ENCODE data around the gene TIMM29. TPM values are rescaled to one million over a fixed set of nuclear protein-coding genes. Genes with fewer than 3 reads are reported as not detected.

The TIMM29 gene
- total RNA-seq, 1 donor from 2014 or later = 38.0 TPM

DNA sequence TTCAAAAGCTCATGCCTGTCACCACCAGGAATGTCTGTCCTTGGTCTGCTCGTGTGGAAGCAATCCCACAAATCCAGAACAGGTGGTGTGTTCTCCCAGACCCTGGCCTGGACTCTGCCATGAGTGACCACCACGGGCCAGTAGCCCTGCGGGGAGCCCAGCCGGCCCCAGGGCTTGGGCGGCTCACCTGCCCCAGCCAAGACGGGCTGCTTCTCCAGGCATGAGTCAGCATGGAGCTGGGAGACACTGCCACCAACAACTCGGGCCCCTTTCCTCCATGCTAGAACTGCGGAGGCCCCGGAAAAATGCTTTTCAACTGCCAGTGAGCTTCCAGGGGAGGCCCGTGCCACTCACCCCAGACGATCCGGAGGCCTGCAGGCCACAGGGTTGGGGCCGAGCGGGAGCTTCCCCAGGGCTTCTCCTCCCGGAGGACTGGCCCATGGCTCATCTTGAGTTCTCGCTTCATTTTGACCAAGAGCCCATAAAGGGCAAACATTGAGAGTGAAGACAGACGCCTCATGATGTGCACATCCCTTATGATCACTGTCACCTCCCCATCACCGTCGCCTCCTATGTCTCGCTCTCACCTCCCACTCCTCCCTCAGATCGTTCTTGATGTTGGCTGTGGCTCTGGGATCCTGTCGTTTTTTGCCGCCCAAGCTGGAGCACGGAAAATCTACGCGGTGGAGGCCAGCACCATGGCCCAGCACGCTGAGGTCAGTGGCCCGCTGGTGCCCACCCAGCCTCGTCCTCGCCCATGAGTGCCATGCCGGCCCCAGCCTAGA, 16.8 kb upstream of the TIMM29 start:
- DNase-seq (ENCODE audit: low read depth, low spot score) = no peak

DNA sequence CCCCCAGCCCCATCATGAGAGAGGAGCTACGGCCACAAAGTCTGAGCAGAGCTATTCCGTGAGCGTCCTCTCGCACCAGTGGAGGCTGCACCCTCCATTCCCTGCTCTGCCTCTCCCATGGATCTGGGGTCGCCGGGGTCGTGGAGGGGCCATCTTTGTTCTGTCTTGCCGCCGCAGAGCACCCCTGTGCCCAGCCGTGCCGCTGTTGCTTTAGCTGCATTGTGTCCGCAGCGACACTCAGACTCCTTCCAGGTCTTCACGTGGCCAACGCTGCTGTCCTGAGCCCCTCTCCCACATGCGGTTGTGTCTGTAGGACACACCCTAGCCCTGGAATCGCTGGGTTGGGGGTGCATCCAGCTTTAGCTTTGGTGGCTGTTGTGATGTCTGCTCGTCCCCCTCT, 16.0 kb upstream of the TIMM29 start:
- no peak for DNase-seq (ENCODE audit: low read depth, low spot score)

DNA sequence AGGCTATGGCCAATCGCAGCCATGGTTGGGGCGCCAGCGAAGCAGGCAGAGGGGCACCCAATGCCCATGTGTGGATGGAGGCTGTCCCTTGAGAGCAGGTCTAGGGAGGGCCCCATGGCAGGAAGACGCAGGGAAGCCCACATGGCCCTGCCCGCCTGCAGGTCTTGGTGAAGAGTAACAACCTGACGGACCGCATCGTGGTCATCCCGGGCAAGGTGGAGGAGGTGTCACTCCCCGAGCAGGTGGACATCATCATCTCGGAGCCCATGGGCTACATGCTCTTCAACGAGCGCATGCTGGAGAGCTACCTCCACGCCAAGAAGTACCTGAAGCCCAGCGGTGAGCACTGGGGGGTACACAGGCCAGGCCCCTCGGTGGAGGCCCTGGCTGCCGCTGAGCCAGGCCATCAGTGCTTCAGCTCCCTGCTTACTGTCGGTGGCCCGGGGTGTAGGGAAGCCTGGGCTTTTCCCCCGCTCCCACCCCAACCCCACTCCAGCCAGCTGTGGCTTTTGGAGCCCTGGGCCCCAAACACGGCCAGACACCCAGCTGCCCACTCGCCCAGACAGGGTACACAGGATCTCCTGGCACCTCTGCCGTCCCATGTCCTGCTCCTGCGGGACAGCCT, 14.8 kb upstream of the TIMM29 start:
- DNase-seq (ENCODE audit: low read depth, low spot score) = no peak

DNA sequence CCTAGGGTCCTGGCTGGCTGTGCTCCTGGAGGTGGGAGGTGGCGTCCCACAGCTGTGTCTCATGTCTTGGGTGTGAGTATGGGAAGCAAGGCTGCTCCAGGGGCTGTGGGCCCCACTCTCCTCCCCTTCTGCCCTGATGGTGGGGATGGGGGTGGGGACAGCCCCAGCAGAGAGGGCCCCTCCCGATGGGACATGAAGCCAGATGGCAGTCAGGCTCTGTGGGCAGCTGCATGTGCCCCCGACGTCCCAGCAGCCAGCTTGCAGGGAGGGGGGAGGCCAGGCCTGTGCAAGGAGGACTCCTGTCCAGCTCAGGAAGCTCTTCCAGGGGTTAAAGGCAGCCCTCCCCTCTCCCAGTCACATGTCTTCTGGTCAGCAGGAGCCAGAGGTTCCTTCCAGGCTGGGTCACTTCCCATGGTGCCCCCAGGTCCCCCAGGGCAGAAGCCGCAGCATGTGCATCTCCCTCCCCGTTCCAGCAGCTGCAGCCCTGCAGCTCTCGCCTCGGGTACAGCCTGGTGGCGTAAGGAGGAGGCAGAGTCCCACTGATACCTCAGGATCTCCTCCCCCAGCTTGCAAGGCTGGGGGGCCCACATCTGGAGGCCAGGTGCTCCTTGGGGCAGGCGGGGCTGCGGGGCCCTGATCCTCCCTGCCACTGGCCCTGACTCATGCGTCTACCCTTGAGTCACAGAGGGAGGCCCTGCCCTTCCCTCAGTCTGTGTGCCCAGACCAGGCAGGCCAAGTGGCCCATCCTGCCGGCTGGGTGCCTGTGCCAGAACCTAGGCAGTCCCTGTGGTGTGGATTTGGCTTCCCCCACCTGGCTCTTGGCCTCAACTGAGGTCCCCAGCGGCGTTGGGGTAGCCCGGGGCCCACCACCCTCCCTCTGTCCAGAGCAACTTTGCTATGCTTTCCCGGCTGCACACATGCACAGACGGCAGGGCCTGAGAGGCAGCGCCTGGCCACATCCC, 13.2 kb upstream of the TIMM29 start:
- DNase-seq (ENCODE audit: low read depth, low spot score) = no peak

DNA sequence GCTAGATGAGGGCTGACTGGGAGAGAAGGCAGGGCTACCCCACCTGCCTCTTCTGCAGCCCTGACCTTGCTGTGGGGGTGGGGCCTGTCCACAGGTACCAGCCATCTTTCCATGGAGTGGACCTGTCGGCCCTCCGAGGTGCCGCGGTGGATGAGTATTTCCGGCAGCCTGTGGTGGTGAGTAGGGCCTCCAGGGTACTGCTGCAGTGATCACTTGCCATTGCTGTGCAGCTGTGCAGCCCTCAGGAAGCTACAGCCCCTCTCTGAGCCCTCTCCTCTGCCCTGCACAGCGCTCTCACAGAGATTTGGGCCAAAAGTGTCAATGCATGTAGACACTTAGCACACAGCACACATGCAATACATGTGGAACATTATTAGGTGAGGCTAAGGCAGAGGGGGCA, 12.0 kb upstream of the TIMM29 start:
- DNase-seq (ENCODE audit: low read depth, low spot score) = no peak

DNA sequence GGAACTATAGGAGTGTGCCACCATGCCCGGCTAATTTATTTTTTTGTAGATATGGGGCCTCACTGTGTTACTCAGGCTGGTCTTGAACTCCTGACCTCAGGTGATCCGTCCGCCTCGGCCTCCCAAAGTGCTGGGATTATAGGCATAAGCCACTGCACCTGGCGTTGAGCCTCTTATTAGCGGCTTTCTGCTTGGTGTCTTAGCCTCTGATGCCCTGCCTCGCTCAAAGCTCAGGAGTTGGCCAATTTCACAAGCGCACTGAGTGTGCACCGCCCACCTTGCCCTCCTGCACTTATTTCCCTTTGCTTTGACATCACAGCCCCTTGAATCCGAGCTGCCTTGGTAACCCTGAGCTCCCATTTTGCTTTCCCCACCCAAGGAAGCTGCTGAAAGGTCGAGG, 10.3 kb upstream of the TIMM29 start:
- no peak for DNase-seq (ENCODE audit: low read depth, low spot score)

DNA sequence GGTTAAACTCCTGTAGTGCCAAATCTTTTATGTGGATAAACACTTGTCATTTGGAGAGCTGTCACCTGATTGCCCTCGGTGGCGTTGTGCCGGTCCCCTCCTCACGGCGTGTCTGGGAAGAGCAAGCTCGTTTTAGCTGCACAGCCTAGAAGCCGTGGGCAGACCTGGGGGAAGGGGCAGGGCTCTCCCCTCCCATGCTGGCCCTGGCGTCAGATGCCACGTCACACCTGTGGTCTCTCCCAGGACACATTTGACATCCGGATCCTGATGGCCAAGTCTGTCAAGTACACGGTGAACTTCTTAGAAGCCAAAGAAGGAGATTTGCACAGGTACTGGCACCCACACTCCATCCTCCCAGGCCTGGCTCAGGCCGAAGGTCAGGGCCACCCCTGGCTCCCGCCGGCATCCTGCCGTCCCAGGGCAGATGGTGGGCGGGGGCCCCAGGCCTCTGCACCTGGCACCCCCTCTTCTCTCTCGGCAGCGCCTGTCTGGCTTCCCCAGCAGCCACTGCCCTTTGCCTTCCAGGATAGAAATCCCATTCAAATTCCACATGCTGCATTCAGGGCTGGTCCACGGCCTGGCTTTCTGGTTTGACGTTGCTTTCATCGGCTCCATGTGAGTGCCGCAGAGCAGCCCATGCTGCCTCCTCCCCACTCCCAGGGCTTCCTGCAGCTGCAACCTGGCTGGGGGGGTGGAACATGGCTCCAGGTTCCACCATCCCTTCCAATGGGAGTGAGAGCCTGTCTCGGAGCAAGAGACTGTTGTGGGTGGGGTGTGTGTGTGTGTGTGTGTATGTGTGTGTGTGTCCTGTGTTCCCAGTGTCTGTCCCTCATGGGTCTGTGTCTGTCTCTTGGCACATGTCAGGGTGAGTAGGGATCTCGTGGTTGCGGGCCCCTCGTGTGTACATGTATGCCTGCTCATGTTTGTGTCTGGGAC, 9.0 kb upstream of the TIMM29 start:
- no peak for DNase-seq (ENCODE audit: low read depth, low spot score)

DNA sequence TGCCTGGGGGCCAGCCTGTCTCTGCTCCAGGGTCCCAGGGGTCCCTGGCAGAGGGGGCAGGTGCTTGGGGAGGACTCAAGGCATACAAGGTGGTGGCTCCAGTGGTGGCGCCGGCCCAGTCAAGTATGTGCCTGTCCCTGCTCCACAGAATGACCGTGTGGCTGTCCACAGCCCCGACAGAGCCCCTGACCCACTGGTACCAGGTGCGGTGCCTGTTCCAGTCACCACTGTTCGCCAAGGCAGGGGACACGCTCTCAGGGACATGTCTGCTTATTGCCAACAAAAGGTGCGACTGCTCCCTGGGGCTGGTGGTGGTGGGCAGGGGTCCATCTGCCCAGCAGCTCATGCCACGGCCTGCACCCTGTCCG, 8.3 kb upstream of the TIMM29 start:
- no peak for DNase-seq (ENCODE audit: low read depth, low spot score)

DNA sequence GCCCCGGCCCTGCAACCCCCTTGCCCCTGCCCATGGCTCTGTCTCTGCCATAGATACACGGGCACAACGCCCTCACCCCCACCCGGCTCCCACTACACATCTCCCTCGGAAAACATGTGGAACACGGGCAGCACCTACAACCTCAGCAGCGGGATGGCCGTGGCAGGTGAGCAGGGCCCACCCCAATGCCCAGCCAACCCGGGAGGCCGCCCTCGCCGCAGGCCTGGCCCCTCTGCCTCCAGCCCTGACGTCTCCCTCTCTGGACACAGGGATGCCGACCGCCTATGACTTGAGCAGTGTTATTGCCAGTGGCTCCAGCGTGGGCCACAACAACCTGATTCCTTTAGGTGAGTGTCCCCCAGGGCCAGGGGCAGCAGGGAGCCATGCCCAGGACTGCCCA, 7.8 kb upstream of the TIMM29 start:
- DNase-seq (ENCODE audit: low read depth, low spot score) = no peak

DNA sequence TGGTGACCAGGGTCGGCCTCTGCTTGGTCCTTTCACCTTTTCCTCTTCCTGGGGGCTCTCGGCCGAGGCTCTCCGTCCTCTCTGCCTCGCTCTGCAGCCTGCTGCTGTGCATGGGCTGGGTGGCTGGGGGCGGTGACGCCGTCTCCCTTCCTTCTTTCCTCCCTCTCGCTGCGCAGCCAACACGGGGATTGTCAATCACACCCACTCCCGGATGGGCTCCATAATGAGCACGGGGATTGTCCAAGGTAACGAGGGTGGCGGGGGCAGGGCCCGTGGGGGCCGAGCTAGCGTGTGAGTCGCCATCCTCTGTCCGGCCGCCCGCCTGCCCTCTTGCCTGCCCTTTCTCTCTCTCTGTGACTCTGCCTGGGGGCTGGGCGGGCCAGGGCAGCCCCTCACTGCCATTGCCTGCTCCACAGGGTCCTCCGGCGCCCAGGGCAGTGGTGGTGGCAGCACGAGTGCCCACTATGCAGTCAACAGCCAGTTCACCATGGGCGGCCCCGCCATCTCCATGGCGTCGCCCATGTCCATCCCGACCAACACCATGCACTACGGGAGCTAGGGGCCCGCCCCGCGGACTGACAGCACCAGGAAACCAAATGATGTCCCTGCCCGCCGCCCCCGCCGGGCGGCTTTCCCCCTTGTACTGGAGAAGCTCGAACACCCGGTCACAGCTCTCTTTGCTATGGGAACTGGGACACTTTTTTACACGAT, 7.3 kb upstream of the TIMM29 start:
- DNase-seq (ENCODE audit: low read depth, low spot score) = no peak

DNA sequence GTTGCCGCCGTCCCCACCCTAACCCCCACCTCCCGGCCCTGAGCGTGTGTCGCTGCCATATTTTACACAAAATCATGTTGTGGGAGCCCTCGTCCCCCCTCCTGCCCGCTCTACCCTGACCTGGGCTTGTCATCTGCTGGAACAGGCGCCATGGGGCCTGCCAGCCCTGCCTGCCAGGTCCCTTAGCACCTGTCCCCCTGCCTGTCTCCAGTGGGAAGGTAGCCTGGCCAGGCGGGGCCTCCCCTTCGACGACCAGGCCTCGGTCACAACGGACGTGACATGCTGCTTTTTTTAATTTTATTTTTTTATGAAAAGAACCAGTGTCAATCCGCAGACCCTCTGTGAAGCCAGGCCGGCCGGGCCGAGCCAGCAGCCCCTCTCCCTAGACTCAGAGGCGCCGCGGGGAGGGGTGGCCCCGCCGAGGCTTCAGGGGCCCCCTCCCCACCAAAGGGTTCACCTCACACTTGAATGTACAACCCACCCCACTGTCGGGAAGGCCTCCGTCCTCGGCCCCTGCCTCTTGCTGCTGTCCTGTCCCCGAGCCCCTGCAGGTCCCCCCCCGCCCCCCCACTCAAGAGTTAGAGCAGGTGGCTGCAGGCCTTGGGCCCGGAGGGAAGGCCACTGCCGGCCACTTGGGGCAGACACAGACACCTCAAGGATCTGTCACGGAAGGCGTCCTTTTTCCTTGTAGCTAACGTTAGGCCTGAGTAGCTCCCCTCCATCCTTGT, 6.5 kb upstream of the TIMM29 start:
- DNase-seq (ENCODE audit: low read depth, low spot score) = no peak

DNA sequence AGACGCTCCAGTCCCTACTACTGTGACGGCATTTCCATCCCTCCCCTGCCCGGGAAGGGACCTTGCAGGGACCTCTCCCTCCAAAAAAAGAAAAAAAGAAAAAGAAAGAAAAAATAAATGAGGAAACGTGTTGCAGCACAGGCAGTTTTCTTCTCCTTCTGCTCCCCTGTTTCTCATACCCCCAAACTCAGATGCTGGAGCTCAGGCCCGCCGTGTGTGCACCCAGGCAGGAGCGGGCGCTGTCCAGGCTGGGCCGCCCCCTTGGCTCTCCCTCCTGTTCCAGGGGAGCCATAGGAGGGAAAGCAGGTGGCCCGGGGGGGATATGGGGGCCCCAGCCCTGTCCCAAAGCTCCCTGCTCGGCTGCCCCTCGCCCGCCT, 6.0 kb upstream of the TIMM29 start:
- DNase-seq (ENCODE audit: low read depth, low spot score) = no peak

DNA sequence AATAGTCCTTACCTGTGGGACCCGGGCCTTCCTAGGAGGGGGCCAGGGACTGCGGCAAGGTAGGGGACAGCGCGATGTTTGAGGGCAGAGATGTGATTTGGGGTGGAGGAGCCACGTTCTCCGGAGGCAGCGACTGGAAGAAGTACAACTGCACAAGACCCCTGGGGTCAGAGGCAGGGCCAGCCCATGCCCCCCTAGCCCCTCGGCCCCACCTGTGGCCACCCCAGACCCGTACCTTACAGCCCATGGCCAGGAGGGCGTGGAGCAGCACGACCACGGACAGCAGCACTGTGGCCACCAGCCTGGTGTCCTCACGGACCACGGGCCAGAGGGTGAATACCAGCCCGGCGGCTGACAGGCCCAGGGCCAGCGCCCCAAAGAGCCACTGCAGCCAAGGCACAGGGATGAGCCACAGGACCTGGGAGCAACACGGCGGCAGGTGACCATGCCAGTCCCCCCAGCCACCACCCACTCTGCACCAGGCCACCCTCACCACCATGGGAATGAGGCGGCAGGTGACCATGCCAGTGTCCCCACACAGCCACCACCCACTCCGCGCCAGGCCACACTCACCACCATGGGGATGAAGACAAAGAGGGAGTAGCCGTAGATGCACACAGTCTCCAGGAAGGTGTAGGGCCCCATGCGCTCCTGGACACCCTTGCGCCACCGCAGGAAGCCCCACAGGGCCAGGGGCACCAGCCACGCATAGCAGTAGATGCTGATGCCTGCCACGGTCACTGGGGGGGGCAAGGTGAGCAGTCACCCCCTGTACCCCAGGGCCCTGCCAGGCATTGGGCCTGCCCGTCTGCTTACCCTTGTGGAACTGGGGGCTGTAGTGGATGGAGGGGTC, 5.1 kb upstream of the TIMM29 start:
- no peak for DNase-seq (ENCODE audit: low read depth, low spot score)

DNA sequence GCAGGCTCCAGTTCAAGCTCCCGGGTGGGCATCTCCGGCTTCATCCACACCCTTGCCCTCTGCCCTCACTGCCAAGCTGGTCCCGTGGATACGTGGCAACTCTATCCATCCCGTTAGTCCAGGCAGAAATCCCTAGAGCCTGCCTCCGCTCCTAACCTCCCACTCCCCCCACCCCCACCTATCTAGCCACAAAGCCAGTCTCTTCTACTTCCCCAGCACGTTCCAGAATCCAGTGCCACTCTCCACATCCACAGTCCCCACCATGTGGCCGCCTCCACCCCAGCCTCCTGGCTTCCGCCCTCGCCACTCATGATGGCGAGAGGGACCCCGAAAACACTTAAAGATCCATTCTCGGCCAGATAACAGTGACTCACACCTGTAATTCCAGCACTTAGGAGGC, 4.0 kb upstream of the TIMM29 start:
- DNase-seq (ENCODE audit: low read depth, low spot score) = no peak

DNA sequence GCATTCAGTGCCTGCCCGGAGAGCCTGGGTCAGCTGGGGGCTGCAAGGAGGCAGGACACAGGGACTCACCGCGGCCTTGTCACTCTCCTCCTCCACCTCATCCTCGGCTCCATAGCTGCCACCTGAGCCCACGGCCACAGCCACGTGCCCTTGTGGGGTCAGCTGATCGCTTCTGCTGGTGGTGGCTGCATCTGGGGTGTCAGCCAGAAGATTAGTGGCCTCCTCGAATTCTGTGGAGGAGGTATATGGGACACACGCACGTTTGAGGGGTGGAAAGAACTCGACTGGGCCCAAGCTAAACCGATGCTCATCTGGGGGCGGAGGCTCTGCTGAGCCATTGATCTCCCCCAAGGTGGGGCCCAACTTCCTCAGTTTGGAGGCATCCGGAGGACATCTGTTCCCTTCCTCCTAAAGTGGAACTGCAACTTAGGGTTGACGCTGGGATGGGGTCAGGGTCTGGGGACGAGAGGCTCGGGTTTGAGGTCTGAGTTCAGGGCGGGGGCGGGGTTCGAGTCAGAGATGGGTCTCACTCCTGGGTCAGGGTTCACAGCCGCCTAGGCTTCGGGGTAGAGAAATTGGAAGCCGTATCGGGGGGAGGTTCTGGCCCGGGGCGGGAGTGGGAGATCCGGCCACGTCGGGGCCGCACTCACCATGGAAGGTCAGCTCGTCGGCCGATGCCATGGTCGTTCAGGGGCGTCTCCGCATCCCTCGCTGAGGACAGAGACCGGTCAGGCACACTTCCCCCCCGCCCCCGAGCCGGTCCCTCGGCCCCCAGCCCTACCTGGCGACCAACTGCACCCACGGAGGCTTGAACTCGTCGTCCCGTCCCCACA, 665 bp upstream of the TIMM29 start:
- DNase-seq (ENCODE audit: low read depth, low spot score) = no peak

DNA sequence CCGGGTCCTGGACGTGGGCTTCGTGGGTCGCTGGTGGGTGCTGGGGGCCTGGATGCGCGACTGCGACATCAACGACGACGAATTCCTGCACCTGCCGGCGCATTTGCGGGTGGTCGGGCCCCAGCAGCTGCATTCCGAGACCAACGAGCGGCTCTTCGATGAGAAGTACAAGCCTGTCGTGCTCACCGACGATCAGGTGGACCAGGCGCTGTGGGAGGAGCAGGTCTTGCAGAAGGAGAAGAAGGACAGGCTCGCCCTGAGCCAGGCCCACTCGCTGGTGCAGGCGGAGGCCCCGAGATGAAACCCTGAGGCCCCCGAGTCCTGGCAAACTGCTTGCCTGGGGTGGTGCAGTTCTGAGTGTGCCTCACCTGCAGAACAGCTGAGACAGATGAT, 787 bp downstream of the TIMM29 start:
- DNase-seq (ENCODE audit: low read depth, low spot score) = no peak

DNA sequence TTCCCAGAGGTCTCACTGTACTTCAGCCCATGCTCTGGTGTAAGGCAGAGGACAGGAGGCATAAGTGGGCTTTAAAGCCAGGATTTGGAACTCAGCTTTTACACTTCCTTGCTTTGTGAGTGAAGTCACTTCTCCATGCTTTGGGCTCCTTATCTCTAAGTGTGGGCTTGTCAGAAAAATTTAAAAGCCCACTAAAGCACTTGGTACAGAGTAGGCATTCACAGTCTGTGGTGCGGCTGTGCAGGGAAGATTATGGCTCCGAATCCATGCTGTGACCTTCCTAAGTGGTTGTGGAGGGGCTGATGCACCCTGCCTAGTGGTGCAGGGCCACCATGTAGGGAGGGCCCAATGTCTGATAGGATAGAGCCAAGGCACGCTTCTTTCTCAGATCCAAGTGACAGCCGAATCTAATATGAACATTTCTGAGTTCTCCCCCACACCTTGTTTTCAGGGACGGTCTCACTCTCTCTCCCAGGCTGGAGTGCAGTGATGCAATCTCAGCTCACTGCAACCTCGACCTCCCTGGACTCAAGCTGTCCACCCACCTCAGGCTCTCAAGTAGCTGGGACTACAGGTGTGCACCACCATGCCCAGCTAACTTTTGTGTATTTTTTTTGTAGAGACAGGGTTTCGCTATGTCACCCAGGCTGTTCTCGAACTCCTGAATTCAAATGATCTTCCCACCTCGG, 6.9 kb downstream of the TIMM29 start:
- DNase-seq (ENCODE audit: low read depth, low spot score) = no peak
